Measurements from ENCODE around the gene AOAH.

The AOAH gene

GRCh38 chr7:36752026-36752711 is 27.9 kb upstream of the AOAH start:
- Histone ChIP-seq H3K27me3 (ENCODE audit: insufficient read depth, low read length) (no peaks in the 10 kb centered on the region), H3K4me1 (ENCODE audit: insufficient read depth, low read length) (no peaks in the 10 kb centered on the region), H3K27ac (ENCODE audit: low read depth, low read length) (no peak overlapping the region), H3K4me3 (ENCODE audit: low read length) (no peak overlapping the region), H3K36me3 (ENCODE audit: insufficient read depth, low read length) (no peaks in the 10 kb centered on the region), H3K9me3 (ENCODE audit: insufficient read depth, low read depth, low read length) (no peaks in the 10 kb centered on the region), H3K9ac (ENCODE audit: low read depth, low read length) (no peak overlapping the region)
- 94% methylated on average over 1 of the region's 2 CpGs for WGBS

- Histone ChIP-seq H3K36me3 (ENCODE audit: insufficient read depth, low read length) (no peaks in the 10 kb centered on the region), H3K27ac (ENCODE audit: low read depth, low read length) (no peak overlapping the region), H3K4me3 (ENCODE audit: low read length) (no peak overlapping the region), H3K9me3 (ENCODE audit: insufficient read depth, low read depth, low read length) (no peaks in the 10 kb centered on the region), H3K9ac (ENCODE audit: low read depth, low read length) (no peak overlapping the region), H3K27me3 (ENCODE audit: insufficient read depth, low read length) (no peaks in the 10 kb centered on the region), H3K4me1 (ENCODE audit: insufficient read depth, low read length) (no peaks in the 10 kb centered on the region)
- 78% methylated on average over 5 of the region's 5 CpGs for WGBS
Observed at GRCh38 chr7:36750451-36750850, 26.2 kb upstream of the AOAH start.

GRCh38 chr7:36749282-36749960 is 25.1 kb upstream of the AOAH start:
- 87% methylated on average over 2 of the region's 2 CpGs for WGBS
- no peak overlapping the region for H3K27ac ChIP-seq (ENCODE audit: low read depth, low read length)

GRCh38 chr7:36748017-36748487 is 23.8 kb upstream of the AOAH start:
- WGBS, result 91% methylated on average over 7 of the region's 7 CpGs
- H3K36me3 ChIP-seq (ENCODE audit: insufficient read depth, low read length), result no peaks in the 10 kb centered on the region
- H3K9ac ChIP-seq (ENCODE audit: low read depth, low read length), result no peak overlapping the region
- no peaks in the 10 kb centered on the region for H3K4me1 ChIP-seq (ENCODE audit: insufficient read depth, low read length)
- H3K27me3 ChIP-seq (ENCODE audit: insufficient read depth, low read length), result no peaks in the 10 kb centered on the region
- H3K4me3 ChIP-seq (ENCODE audit: low read length), result no peak overlapping the region
- no peaks in the 10 kb centered on the region for H3K9me3 ChIP-seq (ENCODE audit: insufficient read depth, low read depth, low read length)
- H3K27ac ChIP-seq (ENCODE audit: low read depth, low read length), result no peak overlapping the region

More at GRCh38 chr7:36749282-36749960, 25.1 kb upstream of the AOAH start:
- no peaks in the 10 kb centered on the region for H3K27me3 ChIP-seq (ENCODE audit: insufficient read depth, low read length)
- no peak overlapping the region for H3K9ac ChIP-seq (ENCODE audit: low read depth, low read length)
- H3K4me1 ChIP-seq (ENCODE audit: insufficient read depth, low read length), result no peaks in the 10 kb centered on the region
- no peaks in the 10 kb centered on the region for H3K9me3 ChIP-seq (ENCODE audit: insufficient read depth, low read depth, low read length)
- H3K36me3 ChIP-seq (ENCODE audit: insufficient read depth, low read length), result no peaks in the 10 kb centered on the region
- no peak overlapping the region for H3K4me3 ChIP-seq (ENCODE audit: low read length)

- 87% methylated on average over 4 of the region's 4 CpGs for WGBS
- no peak overlapping the region for H3K9ac ChIP-seq (ENCODE audit: low read depth, low read length)
Observed at GRCh38 chr7:36747280-36748016, 23.2 kb upstream of the AOAH start.

GRCh38 chr7:36746347-36746746 is 22.1 kb upstream of the AOAH start:
- Histone ChIP-seq H3K36me3 (ENCODE audit: insufficient read depth, low read length) (no peaks in the 10 kb centered on the region), H3K9me3 (ENCODE audit: insufficient read depth, low read depth, low read length) (no peaks in the 10 kb centered on the region), H3K27me3 (ENCODE audit: insufficient read depth, low read length) (no peaks in the 10 kb centered on the region), H3K4me1 (ENCODE audit: insufficient read depth, low read length) (no peaks in the 10 kb centered on the region), H3K9ac (ENCODE audit: low read depth, low read length) (no peak overlapping the region), H3K27ac (ENCODE audit: low read depth, low read length) (no peak overlapping the region), H3K4me3 (ENCODE audit: low read length) (no peak overlapping the region)
- WGBS, result 93% methylated on average over 5 of the region's 5 CpGs

More at GRCh38 chr7:36747280-36748016, 23.2 kb upstream of the AOAH start:
- no peak overlapping the region for H3K27ac ChIP-seq (ENCODE audit: low read depth, low read length)
- no peaks in the 10 kb centered on the region for H3K36me3 ChIP-seq (ENCODE audit: insufficient read depth, low read length)
- no peaks in the 10 kb centered on the region for H3K4me1 ChIP-seq (ENCODE audit: insufficient read depth, low read length)
- H3K4me3 ChIP-seq (ENCODE audit: low read length), result no peak overlapping the region
- H3K27me3 ChIP-seq (ENCODE audit: insufficient read depth, low read length), result no peaks in the 10 kb centered on the region
- H3K9me3 ChIP-seq (ENCODE audit: insufficient read depth, low read depth, low read length), result no peaks in the 10 kb centered on the region

GRCh38 chr7:36742911-36743775 is 18.8 kb upstream of the AOAH start:
- Histone ChIP-seq H3K9ac (ENCODE audit: low read depth, low read length) (no peak overlapping the region), H3K4me1 (ENCODE audit: insufficient read depth, low read length) (peaks cover 6% of the 10 kb centered on the region; the same call in 1 of the 2 replicates), H3K27ac (ENCODE audit: low read depth, low read length) (no peak overlapping the region), H3K4me3 (ENCODE audit: low read length) (no peak overlapping the region), H3K27me3 (ENCODE audit: insufficient read depth, low read length) (no peaks in the 10 kb centered on the region), H3K9me3 (ENCODE audit: insufficient read depth, low read depth, low read length) (no peaks in the 10 kb centered on the region), H3K36me3 (ENCODE audit: insufficient read depth, low read length) (no peaks in the 10 kb centered on the region)
- 90% methylated on average over 5 of the region's 6 CpGs for WGBS

- H3K9ac ChIP-seq (ENCODE audit: low read depth, low read length), result no peak overlapping the region
- H3K4me1 ChIP-seq (ENCODE audit: insufficient read depth, low read length), result peaks cover 6% of the 10 kb centered on the region; the same call in 1 of the 2 replicates
- H3K9me3 ChIP-seq (ENCODE audit: insufficient read depth, low read depth, low read length), result no peaks in the 10 kb centered on the region
- H3K4me3 ChIP-seq (ENCODE audit: low read length), result no peak overlapping the region
- H3K27me3 ChIP-seq (ENCODE audit: insufficient read depth, low read length), result no peaks in the 10 kb centered on the region
- H3K27ac ChIP-seq (ENCODE audit: low read depth, low read length), result no peak overlapping the region
- no peaks in the 10 kb centered on the region for H3K36me3 ChIP-seq (ENCODE audit: insufficient read depth, low read length)
- 100% methylated on average over 3 of the region's 3 CpGs for WGBS
Observed at GRCh38 chr7:36741866-36742265, 17.6 kb upstream of the AOAH start.

- peaks cover 6% of the 10 kb centered on the region; the same call in 1 of the 2 replicates for H3K4me1 ChIP-seq (ENCODE audit: insufficient read depth, low read length)
- no peak overlapping the region for H3K4me3 ChIP-seq (ENCODE audit: low read length)
- no peak overlapping the region for H3K9ac ChIP-seq (ENCODE audit: low read depth, low read length)
- H3K36me3 ChIP-seq (ENCODE audit: insufficient read depth, low read length), result no peaks in the 10 kb centered on the region
- H3K9me3 ChIP-seq (ENCODE audit: insufficient read depth, low read depth, low read length), result no peaks in the 10 kb centered on the region
- H3K27ac ChIP-seq (ENCODE audit: low read depth, low read length), result no peak overlapping the region
- 92% methylated on average over 3 of the region's 3 CpGs for WGBS
- H3K27me3 ChIP-seq (ENCODE audit: insufficient read depth, low read length), result no peaks in the 10 kb centered on the region
Observed at GRCh38 chr7:36739351-36739750, 15.1 kb upstream of the AOAH start.

- Histone ChIP-seq H3K27me3 (ENCODE audit: insufficient read depth, low read length) (no peaks in the 10 kb centered on the region), H3K9ac (ENCODE audit: low read depth, low read length) (no peak overlapping the region), H3K4me1 (ENCODE audit: insufficient read depth, low read length) (peaks cover 6% of the 10 kb centered on the region; the same call in 1 of the 2 replicates), H3K9me3 (ENCODE audit: insufficient read depth, low read depth, low read length) (no peaks in the 10 kb centered on the region), H3K27ac (ENCODE audit: low read depth, low read length) (no peak overlapping the region), H3K36me3 (ENCODE audit: insufficient read depth, low read length) (no peaks in the 10 kb centered on the region), H3K4me3 (ENCODE audit: low read length) (no peak overlapping the region)
- 85% methylated on average over 6 of the region's 6 CpGs for WGBS
Observed at GRCh38 chr7:36736899-36737211, 12.6 kb upstream of the AOAH start.

Measured in HUES64 (cell line).